ENCODE measurements around the gene THEM4.
"Not testable (repeated sequence)": the region's sequence is repeated elsewhere in the genome, so short reads cannot be mapped to it uniquely, and the experiment has no call there.

Gene THEM4

GRCh38 chr1:151935154-151935553 lies 25.8 kb upstream of the THEM4 start:
- no peak for DNase-seq (ENCODE audit: low read depth in 2 of 2)

- DNase-seq (ENCODE audit: low read depth in 2 of 2): peak in 1 of 2 donors; percentile 42
Observed at GRCh38 chr1:151934048-151934493, 24.8 kb upstream of the THEM4 start.

DNA sequence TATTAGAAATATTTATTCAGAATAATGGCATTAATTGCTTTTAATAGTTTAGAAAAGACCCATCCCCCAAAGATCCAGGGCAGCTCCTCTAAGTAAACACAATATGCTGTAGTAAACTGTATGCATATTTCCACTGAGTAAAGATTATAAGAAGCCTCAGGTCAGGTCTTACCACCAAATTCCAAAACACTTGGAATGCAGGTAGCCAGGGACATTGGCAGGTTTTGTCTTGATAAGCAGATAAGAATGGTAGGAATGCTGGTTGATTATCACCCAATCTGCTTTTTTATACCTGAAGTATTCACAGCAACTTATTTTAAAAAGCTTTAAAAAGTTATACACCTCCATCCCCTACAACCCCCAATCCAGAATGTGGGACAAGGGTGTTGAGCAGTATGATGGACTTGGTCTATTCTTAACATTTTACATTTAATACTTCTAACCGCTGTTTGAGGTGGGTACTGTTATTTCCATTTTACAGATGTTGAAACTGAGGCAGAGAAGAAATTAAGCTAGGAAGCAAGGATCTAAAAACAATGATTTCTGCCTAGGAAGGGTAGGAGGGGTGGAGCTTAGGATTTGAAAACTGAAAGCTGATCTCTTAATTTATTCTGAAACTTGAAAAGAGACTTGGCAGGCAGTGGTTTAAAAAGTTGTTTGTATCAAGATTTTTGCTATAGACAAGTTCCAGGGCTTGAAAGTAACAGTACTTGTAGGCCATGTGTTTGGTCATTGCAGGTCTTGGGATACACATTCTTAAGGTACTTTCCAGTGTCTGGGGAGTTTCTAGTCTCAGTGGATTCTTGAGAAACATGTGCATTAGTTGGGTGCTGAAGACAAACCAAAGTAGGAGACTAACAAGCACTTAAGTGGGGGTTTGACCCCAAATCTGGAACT lies 15.6 kb upstream of the THEM4 start:
- no peak for DNase-seq (ENCODE audit: low read depth in 2 of 2)

- DNase-seq (ENCODE audit: low read depth in 2 of 2): no peak
Observed at GRCh38 chr1:151923422-151923821, 14.1 kb upstream of the THEM4 start.

DNA sequence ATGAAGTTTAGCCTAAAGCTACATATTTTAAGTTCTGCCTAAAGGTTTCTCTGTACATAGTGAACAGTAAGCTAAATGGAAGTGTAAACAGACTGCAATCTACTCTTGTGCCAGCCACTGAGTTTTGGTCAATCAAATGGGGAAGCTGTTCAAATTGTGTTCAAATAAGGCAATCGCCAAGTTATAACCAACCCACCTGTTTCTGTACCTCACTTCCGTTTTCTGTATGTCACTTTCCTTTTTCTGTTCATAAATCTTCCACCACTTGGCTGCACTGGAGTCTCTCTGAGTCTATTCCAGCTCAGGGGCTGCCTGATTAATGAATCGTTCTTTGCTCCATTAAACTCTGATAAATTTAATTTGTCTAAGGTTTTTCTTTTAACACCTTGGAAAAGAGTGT lies 10.8 kb upstream of the THEM4 start:
- DNase-seq (ENCODE audit: low read depth in 2 of 2): no peak

DNA sequence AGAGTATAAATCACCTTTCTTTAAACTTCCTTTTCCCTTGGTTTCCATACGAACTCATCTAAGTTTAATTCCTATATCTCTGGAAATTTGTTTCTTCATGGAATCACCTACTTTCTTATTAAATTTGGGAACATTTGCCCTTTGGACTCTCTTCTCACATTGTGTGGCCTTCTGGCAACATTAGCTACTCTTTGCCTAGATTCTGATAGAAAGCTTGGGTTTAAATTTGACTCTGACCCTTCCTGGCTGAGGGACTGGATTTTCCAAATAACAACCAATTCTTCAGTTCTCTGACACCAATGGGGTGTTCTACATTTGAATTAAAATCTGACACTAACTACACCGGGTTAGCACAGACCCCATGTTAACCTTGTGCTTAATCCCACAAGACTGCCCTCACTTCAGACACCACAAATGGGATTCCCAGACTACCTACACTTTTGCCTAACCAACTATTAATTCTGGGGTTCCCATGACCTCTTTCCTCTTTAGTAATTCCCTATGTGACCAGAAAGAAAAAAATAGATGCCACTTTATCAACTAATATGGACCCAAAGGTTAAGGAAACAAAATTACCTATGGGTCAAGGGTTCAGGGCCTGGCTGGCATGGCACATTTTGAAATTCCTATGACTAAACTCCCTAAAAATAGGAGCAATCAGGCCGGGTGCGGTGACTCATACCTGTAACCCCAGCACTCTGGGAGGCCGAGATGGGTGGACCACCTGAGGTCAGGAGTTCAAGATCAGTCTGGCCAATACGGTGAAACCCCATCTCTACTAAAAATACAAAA lies 9.7 kb upstream of the THEM4 start:
- no peak for DNase-seq (ENCODE audit: low read depth in 2 of 2)

- DNase-seq (ENCODE audit: low read depth in 2 of 2): no peak
Observed at GRCh38 chr1:151918156-151918555, 8.8 kb upstream of the THEM4 start.

DNA sequence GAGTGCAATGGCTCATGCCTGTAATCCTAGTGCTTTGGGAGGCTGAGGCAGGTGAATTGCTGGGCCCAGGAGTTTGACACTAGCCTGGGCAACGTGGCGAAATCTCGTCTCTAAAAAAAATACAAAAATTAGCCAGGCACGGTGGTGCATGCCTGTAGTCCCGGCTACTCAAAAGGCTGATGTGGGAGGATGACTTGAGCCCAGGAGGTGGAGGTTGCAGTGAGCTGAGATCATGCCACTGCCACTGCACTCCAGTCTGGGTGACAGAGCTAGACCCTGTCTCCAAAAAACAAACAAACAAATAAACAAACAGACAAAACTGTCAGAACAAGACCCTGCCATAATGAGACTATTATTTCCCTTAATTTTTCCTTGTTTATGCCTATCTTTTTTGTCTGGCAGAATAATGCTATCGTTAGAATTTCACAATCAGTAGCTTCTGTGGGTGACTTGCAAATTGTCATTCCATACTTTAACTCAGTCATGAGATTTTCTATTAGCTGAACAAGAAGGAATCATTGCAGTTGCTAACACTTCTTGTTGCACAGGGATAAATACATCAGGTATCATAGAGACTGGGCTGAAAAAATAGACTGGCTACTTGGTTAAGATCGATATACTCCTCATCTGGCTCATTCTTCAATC lies 7.5 kb upstream of the THEM4 start:
- DNase-seq (ENCODE audit: low read depth in 2 of 2): no peak

GRCh38 chr1:151915061-151915686 lies 5.9 kb upstream of the THEM4 start:
- no peak for DNase-seq (ENCODE audit: low read depth in 2 of 2)

DNA sequence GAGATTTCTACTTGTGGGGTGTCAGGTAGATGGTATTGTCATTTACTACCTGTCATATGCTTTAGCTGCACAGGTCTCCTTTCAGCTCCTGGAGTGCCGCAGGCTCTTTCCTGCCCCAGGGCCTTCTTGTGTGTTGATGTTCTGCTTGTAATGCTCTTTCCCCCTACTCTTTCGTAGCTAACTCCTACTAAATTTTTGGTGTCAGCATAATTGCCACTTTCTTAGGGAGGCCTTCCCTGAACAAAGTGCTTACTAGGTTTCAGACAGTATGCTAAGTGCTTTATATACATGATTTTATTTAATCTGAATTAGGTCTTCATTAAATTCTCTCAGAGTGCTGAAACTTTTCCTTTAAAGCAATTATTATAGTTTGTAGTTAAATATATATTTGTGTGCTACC lies 4.8 kb upstream of the THEM4 start:
- no peak for DNase-seq (ENCODE audit: low read depth in 2 of 2)

DNA sequence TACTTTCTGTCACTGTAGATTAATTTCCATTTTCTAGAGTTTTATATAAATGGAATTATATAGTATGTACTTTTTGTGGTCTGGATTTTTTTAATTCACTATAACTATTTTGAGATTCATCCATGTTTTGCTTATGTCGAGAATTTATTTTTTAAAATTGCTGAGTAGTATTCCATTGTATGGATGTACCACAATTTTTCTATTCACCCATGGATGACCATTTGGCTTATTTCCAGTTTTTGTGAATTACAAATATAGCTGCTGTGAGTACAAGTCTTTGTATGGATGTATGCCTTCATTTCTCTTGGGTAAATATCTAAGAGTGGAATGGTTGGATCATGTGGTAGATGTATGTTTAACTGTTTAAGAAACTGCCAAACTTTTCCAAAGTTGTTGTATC lies 3.7 kb upstream of the THEM4 start:
- DNase-seq (ENCODE audit: low read depth in 2 of 2): no peak

DNA sequence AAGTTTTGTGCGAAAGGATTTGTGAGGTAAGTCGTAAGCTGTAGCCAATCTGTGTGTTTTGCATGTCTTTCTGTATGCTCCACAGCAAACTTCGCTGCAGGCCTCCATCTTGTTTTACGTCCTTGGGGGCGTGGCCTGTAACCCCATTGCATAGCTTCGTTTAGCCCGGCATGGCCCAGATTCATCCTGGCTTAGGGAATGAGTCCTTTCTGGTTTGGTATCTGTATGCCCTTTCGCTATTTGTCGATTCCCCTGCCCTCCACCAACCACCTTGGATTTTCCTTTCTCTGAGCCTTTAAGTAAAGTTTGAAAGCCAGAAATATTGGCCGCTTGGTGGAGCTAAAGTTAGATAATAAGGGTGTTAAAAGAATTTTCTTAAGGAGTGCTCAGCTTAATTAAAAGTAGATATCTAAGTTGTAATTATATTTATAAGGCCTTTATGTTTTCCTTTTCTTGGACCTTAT lies 1.1 kb downstream of the THEM4 start:
- DNase-seq (ENCODE audit: low read depth in 2 of 2): no peak

DNA sequence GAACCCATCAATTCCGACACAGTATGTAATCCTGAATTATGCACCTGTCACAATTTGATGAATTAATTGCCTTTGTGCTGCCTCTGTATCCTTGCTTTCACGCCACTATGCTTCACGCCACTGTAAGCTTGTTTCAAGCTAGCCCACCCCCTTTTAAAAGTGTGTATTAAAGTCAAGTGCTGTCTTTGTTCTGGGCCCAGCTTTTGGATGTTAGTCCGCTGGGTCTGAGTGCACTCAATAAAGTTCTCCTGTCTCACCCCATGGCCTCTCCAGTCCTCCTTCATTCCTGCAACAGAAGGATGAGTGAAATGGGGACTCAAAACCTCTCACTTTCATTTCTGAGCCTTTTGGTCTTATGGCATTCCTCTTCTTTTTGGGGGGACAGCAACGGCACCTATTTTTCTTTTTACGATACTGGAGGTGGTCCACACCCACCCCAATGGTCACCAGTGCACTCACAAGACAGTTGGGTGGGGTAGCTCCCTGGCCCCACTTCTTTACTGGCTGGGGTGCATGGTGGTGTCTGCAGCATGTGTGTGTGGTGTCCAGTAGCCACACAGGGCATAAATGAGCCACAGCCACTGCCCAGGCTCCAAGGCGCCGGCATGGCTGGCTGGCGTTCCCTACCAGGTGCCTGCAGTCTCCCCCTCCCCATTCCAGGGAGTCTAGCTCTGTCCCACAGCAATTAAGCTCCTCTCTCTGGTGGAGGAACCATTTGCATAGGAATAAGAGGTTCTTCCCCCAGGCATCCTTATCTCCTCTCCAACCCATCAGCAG lies 1.8 kb downstream of the THEM4 start:
- DNase-seq (ENCODE audit: low read depth in 2 of 2): no peak

- not testable (repeated sequence) for DNase-seq (ENCODE audit: low read depth in 2 of 2)
Observed at GRCh38 chr1:151906324-151906645, 3.0 kb downstream of the THEM4 start.

- DNase-seq (ENCODE audit: low read depth in 2 of 2): not testable (repeated sequence)
Observed at GRCh38 chr1:151905443-151906323, 3.6 kb downstream of the THEM4 start.

DNA sequence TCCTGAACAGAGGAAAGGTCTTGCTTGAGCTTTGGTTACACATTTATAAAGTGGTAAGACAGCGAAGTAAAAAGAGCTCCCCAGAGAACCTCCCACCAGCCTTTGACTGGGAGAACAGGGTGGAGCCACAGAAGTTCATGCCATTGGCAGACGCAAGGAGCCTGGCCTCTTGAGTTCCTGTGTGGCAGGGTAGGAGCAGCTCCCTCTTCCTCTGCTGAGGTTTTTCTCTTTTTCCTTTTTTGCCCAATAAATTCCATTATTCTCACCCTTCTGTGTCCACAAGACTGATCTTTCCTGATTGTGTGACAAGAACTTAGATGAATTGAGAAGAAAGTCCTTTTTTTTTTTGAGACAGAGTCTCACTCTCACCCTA lies 4.3 kb downstream of the THEM4 start:
- peak in 1 of 2 donors; percentile 50 for DNase-seq (ENCODE audit: low read depth in 2 of 2)

GRCh38 chr1:151902858-151903257 lies 6.5 kb downstream of the THEM4 start:
- no peak for DNase-seq (ENCODE audit: low read depth in 2 of 2)

- not testable (repeated sequence) for DNase-seq (ENCODE audit: low read depth in 2 of 2)
Observed at GRCh38 chr1:151900804-151901203, 8.5 kb downstream of the THEM4 start.

DNA sequence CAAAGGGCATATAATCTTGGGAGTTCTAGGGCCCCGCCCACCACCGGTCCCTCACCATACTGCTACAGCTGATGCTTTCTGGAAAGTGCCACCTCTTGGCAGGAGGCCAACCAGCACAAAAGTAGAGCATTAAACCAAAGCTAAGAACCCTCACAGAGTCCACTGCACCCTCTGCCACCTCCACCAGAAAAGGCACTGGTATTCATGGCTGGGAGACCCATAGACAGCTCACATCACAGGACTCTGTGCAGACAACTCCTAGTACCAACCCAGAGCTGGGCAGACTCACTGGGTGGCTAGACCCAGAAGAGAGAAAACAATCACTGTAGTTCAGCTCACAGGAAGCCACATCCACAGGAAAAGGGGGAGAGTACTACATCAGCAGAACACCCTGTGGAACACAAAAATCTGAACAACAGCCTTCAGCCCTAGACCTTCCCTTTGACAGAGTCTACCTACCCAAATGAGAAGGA lies 10.8 kb downstream of the THEM4 start:
- DNase-seq (ENCODE audit: low read depth in 2 of 2): peak; percentile 27 to 31

GRCh38 chr1:151897991-151898431 lies 11.3 kb downstream of the THEM4 start:
- no peak for DNase-seq (ENCODE audit: low read depth in 2 of 2)

Measured in stimulated activated CD4-positive, alpha-beta T cell treated with anti-CD3 and anti-CD28 coated beads, Interleukin-1b, Interleukin-23, amount 100 ng/mL, for 4 hours (primary cell).